Eye (tissue), 1 donor: ENCODE data around the gene CHI3L1.

ENCODE experiments used
- DNase-seq: peaks from one replicate; pipeline ENCODE4 v3.0.0-alpha.2; 2015

Gene CHI3L1

GRCh38 chr1:203149188-203149840, 37.2 kb downstream of the CHI3L1 start:
- peak; percentile 52 for DNase-seq

GRCh38 chr1:203148579-203148978, 37.9 kb downstream of the CHI3L1 start:
- DNase-seq = no peak

DNA sequence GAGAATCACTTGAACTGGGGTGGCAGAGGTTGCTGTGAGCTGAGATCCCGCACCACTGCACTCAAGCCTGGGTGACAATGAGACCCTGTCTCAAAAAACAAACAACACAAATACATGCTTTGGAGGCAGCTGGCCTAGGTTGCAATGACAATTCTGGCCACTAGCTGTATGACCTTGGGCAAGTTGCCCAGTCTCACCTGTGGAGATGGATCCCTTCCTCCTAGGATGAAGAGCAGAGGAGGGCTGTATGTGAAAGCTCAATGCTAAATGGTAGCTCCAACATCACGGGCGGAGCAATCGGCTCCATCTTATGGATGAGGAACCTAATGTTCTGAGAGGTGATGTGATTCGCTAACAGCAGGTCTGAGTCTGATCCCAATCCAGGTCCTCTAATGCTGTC, 38.4 kb downstream of the CHI3L1 start:
- DNase-seq = no peak

DNA sequence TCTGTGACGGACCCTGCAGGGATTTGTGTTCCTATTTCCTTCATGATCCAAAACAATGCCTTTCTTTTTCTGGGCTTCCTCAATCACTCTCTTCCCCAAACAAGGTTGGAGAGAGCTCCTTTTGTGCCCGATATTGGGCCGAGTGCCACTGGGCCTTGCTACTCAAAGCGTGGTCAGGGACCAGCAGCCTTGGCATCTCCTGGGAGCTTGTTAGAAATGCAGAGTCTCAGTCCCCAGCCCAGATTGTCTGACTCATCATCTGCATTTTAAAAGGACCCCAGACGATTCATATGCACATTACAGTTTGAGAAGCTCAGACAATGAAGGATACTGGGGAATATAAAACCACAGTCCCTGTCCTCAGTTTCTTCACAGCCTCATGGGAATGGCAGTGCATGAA, 39.1 kb downstream of the CHI3L1 start:
- DNase-seq = no peak

DNA sequence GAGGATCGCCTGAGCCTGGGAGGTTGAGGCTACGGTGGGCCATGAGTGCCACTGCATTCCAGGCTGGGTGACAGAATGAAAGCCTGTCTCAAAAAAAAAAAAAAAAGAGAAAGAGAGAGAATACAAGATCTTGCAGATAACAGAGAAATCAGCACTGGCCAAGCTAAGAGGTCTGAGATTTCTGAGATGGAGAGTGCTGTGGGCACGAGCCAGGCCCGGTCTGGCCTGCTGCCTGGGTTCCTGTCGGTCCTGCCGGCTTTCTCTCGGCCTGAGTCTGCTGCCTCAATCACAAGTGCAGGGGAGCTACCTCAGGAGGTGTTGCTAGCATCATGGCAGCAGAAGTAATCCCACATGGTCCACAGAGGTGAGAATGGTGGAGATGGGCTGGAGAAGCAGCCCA, 40.0 kb downstream of the CHI3L1 start:
- DNase-seq = no peak

DNA sequence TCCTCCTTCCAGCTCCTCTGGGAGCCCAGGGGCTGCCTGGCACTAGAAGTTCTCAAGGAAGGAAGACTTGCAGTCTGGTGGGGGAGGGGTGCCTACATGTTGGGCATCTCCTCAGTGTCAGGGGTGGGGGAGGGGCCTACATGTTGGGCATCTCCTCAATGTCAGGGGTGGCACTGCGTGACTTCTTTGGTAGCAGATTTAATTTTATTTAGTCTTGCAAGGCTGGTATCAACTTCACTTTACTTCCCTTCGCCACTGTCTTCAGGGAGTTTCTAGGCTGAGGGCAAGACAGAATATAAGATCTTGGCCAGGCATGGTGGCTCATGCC, 40.5 kb downstream of the CHI3L1 start:
- no peak for DNase-seq

DNA sequence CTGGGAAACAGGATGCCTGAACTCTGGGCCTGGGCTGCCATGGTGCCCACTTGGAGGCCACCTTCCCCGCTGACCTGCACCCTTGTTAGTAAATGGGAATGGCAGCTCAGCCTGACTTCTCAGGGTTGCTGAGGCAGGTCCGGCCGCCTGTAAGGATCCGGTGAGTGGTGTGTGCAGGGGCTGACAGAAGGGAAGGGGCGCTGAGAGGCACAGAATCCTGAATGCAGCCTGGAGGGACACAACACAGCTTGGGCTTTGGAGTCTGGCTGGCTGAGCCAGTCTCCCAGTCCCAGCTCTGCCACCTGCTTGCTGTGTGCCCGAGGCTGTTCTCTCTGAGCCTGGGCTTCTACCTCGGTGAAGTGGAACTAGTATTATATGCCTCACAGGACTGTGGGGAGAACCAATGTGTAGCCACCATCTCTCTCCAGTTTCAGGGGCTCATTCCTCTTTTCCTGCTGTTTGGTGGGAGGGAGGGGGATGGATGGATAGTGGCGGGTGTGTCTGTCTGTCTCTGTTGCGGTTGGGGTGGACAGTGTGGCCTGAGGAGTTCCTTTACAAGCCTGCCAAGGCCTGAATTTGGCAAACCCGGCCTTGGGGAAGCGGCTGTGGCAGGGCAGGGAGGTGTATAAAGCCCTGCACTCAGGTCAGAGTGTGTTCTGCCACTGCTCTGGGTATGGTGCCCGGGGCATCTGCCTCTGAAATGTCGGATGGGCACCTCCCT, 41.0 kb downstream of the CHI3L1 start:
- no peak for DNase-seq

DNA sequence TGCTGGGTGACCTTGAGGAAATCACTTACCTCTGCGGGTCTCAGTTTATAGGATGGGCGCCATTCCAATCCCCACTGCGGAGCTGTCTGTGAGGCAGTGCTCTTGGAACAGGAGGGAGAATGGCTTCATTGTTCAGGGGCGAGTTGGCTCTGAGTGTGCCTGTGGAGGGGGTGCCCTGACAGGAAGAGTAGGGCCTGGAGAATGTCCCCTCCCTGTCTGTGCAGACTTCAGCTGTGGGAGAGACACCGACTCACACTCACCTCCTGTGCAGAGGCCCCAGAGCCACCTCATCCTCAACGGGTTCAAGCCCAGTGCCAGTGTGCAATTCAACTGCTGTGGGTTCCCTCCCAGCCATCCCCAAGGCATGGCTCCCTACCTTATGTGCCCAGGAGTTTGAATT, 41.8 kb downstream of the CHI3L1 start:
- DNase-seq = no peak

DNA sequence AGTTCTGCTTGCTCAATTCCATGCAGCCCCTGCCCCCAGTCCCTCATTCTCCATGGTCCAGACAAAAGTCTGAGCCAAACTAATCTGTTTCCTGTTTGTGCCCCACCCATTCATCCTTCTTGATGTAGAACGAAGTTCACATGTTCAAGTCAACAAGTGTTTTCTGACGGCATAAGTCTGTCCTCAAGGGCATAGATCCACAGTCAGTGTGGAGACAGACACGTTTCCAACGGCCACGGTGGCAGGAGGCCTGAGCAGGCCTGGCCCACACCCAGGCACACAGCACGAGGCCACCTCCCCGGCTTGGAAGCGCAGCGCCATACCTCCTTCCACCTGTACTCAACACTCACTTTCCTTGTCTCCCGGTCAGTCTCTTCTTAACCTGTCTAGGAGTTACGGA, 42.9 kb downstream of the CHI3L1 start:
- DNase-seq = no peak

- DNase-seq = no peak
These were observed 43.7 kb downstream of the CHI3L1 start for GRCh38 chr1:203142684-203143408.

DNA sequence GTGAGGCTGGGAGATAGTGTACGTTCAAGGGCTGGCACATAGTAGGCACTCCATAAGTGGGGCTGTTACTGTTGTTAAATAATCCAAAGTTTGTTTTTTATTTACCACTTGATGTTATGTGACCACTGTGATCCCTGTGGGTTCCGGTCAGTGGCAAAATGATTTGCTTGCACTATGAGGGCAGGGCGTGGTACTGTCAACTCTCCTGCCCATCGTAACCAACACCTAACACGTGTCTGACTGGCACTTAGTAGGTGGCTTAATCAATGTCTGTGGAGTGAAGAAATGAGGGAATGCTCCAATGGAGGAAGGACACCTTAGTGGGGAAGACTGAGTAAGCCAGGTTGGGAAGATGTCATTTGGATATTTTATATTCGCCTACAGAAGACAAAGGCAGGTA, 44.4 kb downstream of the CHI3L1 start:
- DNase-seq = no peak

DNA sequence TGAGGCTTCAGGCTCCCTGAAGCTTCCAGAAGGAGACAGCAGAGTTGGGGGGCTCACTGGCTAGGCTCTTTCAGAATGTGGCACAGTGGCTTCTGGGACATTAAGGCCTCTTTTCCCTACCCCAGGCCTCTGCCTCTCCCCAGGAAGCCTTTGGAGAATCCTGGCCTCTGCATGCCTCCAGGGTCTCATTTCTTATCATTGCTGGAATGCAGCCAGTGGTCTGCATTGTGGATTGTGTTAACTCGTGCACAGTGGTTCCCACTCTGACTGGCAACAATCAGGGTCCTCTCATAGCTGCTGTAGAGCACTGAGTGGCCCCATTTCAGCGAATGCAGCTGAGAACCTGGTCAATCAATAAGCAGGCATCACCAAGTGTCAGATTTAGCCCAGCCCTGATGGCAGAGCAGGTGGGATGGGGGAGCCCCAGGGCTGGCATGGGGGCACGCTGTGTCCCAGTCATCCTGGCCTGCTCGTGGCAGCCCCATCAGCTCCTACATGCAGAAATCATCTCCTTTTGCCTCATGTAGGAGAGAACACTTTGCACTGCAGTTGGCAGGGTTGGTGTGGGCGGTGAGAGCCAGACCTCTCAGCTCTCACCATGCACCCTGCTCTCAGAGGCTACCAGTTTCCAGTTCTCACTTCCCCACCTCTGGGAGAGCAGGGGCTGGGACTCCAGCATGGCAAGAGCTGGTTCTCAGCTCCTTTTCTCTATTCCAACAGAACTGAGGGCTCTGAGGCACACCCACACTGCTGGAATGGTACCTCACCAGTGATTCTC, 45.6 kb downstream of the CHI3L1 start:
- DNase-seq = peak; percentile 43

DNA sequence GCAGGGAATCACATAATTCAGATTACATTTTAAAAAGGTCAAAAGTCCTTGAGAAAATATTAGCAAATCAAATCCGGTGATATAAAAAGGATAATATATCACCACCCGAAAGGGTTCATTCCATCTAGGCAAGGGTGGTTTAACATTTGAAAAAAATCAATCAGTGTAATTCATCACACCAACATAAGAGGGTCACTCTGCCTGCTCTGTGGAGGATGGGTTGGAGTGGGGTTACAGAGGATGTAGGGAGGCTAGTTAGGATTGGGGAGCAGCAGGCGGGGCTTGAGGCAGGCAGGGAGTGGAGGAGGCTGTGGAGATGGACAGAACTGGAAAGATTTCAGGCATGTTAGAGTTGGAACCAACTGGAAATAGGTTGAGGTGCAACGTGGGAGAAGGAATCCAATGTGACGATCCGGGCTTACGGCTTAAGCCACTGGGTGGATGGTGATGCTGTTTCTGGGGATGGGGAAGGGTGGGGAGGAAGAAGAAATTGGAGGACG, 46.5 kb downstream of the CHI3L1 start:
- no peak for DNase-seq

GRCh38 chr1:203138066-203138465, 48.4 kb downstream of the CHI3L1 start:
- DNase-seq = no peak

GRCh38 chr1:203137324-203137723, 49.2 kb downstream of the CHI3L1 start:
- DNase-seq = no peak

- DNase-seq = no peak
These were observed 50.0 kb downstream of the CHI3L1 start for GRCh38 chr1:203136409-203137042.

GRCh38 chr1:203135636-203136305, 50.7 kb downstream of the CHI3L1 start:
- DNase-seq = no peak

- no peak for DNase-seq
These were observed 52.4 kb downstream of the CHI3L1 start for GRCh38 chr1:203133970-203134725.

- no peak for DNase-seq
These were observed 54.8 kb downstream of the CHI3L1 start for GRCh38 chr1:203131548-203132200.

GRCh38 chr1:203130358-203130985, 56.0 kb downstream of the CHI3L1 start:
- no peak for DNase-seq
